ENCODE results near the gene KRT6B. TPM values are rescaled to one million over a fixed set of nuclear protein-coding genes. Genes with fewer than 3 reads are reported as not detected.

KRT6B gene
- total RNA-seq, 1 donor from 2014 or later = 0.25 TPM

Other genes with a start within 250 kb of the KRT6B start
- not detected for gene KRT7, start 218.9 kb downstream of the KRT6B start, total RNA-seq
- gene KRT86, start 177.5 kb downstream of the KRT6B start, total RNA-seq = under 0.01 TPM
- not detected for gene KRT81, start 160.6 kb downstream of the KRT6B start, total RNA-seq
- not detected for gene KRT83, start 130.7 kb downstream of the KRT6B start, total RNA-seq
- gene KRT85, start 84.7 kb downstream of the KRT6B start, total RNA-seq = not detected
- gene KRT84, start 66.5 kb downstream of the KRT6B start, total RNA-seq = not detected
- gene KRT82, start 45.8 kb downstream of the KRT6B start, total RNA-seq = not detected
- not detected for gene KRT75, start 17.8 kb downstream of the KRT6B start, total RNA-seq
- gene KRT6C, start 21.7 kb upstream of the KRT6B start, total RNA-seq = not detected
- gene KRT6A, start 41.1 kb upstream of the KRT6B start, total RNA-seq = not detected
- gene KRT5, start 68.2 kb upstream of the KRT6B start, total RNA-seq = 0.74 TPM
- 0.25 TPM for gene KRT71, start 101.0 kb upstream of the KRT6B start, total RNA-seq
- not detected for gene KRT74, start 121.7 kb upstream of the KRT6B start, total RNA-seq
- not detected for gene KRT72, start 149.3 kb upstream of the KRT6B start, total RNA-seq
- gene KRT73, start 166.4 kb upstream of the KRT6B start, total RNA-seq = not detected
- gene KRT2, start 200.1 kb upstream of the KRT6B start, total RNA-seq = not detected
- gene KRT1, start 228.3 kb upstream of the KRT6B start, total RNA-seq = 0.74 TPM

All from temporal lobe (tissue), 1 donor.